Panc1 (cell line): ENCODE results near the gene KCTD15. TPM values are rescaled to one million over a fixed set of nuclear protein-coding genes. Genes with fewer than 3 reads are reported as not detected.
"Not testable (repeated sequence)": the region's sequence is repeated elsewhere in the genome, so short reads cannot be mapped to it uniquely, and the experiment has no call there.

ENCODE experiments used
- ATAC-seq: fragments of 200-7000 bp; cut with Tn5 transposase; 2 replicates; pipeline ENCODE4 v1.9.1; 2020; ENCODE audit warnings: mild to moderate bottlenecking, moderate library complexity
- BruUV-seq: library from RNA; stranded (reverse); fragments of 400-500 nt; replicated peaks from 2 replicates; lab custom pipeline; 2021; lab: Mats Ljungman, UMichigan
- CTCF ChIA-PET: fragments of 300-600 bp; sonication (Branson Sonifier 250); formaldehyde crosslinking; loops from one replicate; lab custom pipeline; 2022; ENCODE audit warnings: antibody characterized with exemption; lab: Charles Lee
- POLR2A ChIA-PET: fragments of 300-600 bp; sonication (Branson Sonifier 250); formaldehyde crosslinking; loops from one replicate; lab custom pipeline; 2022; ENCODE audit warnings: antibody characterized with exemption; lab: Charles Lee
- DNase-seq: peaks from one replicate; pipeline ENCODE4 v3.0.0-alpha.2; 2010; ENCODE audit warnings: low read depth, low spot score
- H3K27ac ChIP-seq: 2 replicates; pipeline ENCODE4 v1.5.1; 2011; ENCODE audit warnings: mild to moderate bottlenecking, low read length, inconsistent platforms
- H3K27me3 ChIP-seq: fragments of 200-500 bp; sonication (Bioruptor generic); 2 replicates; pipeline ENCODE4 v1.6.0; 2014; ENCODE audit warnings: low read length, inconsistent platforms; ENCODE audit not compliant: control insufficient read depth, insufficient read depth
- H3K36me3 ChIP-seq: fragments of 200-500 bp; sonication (Bioruptor generic); 2 replicates; pipeline ENCODE4 v1.5.1; 2014; ENCODE audit warnings: inconsistent platforms, mild to moderate bottlenecking, low read length, moderate library complexity; ENCODE audit not compliant: control insufficient read depth, insufficient read depth
- H3K4me1 ChIP-seq: 2 replicates; pipeline ENCODE4 v1.5.1; 2011; ENCODE audit warnings: inconsistent platforms, mild to moderate bottlenecking, low read length, moderate library complexity; ENCODE audit not compliant: control insufficient read depth, insufficient read depth
- H3K4me3 ChIP-seq, 2 experiments: 2 replicates each; pipeline ENCODE4 v1.5.1; 2011 to 2012; ENCODE audit warnings: low read depth in 2 of 2, low read length in 2 of 2, mild to moderate bottlenecking in 2 of 2, inconsistent platforms in 1 of 2, moderate library complexity in 1 of 2
- H3K9me3 ChIP-seq: fragments of 200-500 bp; sonication (Bioruptor generic); 2 replicates; pipeline ENCODE4 v1.5.1; 2014; ENCODE audit warnings: low read depth, mild to moderate bottlenecking, inconsistent platforms, low read length, moderate library complexity; ENCODE audit not compliant: control insufficient read depth, insufficient read depth
- CTCF ChIP-seq: fragments of 450-650 bp; IDR thresholded peaks from 2 replicates; pipeline ENCODE4 v1.5.1; 2017; ENCODE audit warnings: mild to moderate bottlenecking
- POLR2AphosphoS5 ChIP-seq: IDR thresholded peaks from 2 replicates; pipeline ENCODE4 v1.6.1; 2012; ENCODE audit warnings: mild to moderate bottlenecking, low read depth, low read length, moderate library complexity
- REST ChIP-seq, 2 experiments: IDR thresholded peaks; 2 replicates each; pipeline ENCODE4 v1.6.1; 2011 to 2012; ENCODE audit warnings: low read depth in 2 of 2, control low read depth in 1 of 2, low read length in 1 of 2, mild to moderate bottlenecking in 1 of 2, moderate library complexity in 1 of 2; ENCODE audit not compliant: insufficient read depth in 1 of 2
- SIN3A ChIP-seq: IDR thresholded peaks from 2 replicates; pipeline ENCODE4 v1.6.1; 2012; ENCODE audit warnings: low read depth, mild to moderate bottlenecking, low read length, moderate library complexity, borderline replicate concordance; ENCODE audit not compliant: insufficient read depth
- TCF7L2 ChIP-seq: IDR thresholded peaks from 2 replicates; pipeline ENCODE4 v1.6.1; 2011; ENCODE audit warnings: mild to moderate bottlenecking, low read depth, low read length, inconsistent platforms
- in situ Hi-C: cut with HindIII; loops from 2 replicates; pipeline ENCODE4 v1.10.0; 2016; ENCODE audit warnings: low sequenced_read_pairs, low pct_unique_long_range_greater_than_20kb
- intact Hi-C: fragments of 100-400 bp; cut with micrococcal nuclease; formaldehyde crosslinking; loops from one replicate; pipeline ENCODE4 v1.10.0; 2022; ENCODE audit not compliant: unreplicated experiment
- total RNA-seq: library from RNA; stranded (reverse); gene quantifications from one replicate; pipeline ENCODE4 v1.2.1, GENCODE V29; 2021; ENCODE audit not compliant: unreplicated experiment

KCTD15 gene
- total RNA-seq, 1 experiment from 2014 or later = 27.8 TPM

GRCh38 chr19:33818411-33818810, 21.7 kb downstream of the KCTD15 start:
- CTCF ChIA-PET = interaction anchor here (0.6 kb wide), 1 partner anchor 19 kb away, joined by 5 read pairs; no protein-coding TSS in a partner anchor
- TF ChIP-seq REST (IDR thresholded peaks at IDR 0.05; ENCODE audit: insufficient read depth in 1 of 2, low read depth in 2 of 2, low read length in 1 of 2) (no peak), POLR2AphosphoS5 (no peak), SIN3A (no peak), TCF7L2 (no peak), CTCF (no peak)
- peaks cover 3% of the 10 kb centered on the region; the same call in 1 of the 2 replicates for H3K4me1 ChIP-seq

GRCh38 chr19:33819078-33819477, 22.4 kb downstream of the KCTD15 start:
- H3K27ac ChIP-seq, BruUV-seq, H3K4me1 ChIP-seq, in situ Hi-C loops, POLR2A ChIA-PET, intact Hi-C loops, H3K36me3 ChIP-seq, DNase-seq, H3K9me3 ChIP-seq, CTCF ChIA-PET, ATAC-seq, H3K4me3 ChIP-seq, H3K27me3 ChIP-seq: not testable (repeated sequence)

More at GRCh38 chr19:33818411-33818810, 21.7 kb downstream of the KCTD15 start:
- POLR2A ChIA-PET = no interaction called here
- Histone ChIP-seq H3K36me3 (no peaks in the 10 kb centered on the region), H3K27me3 (no peaks in the 10 kb centered on the region), H3K9me3 (no peaks in the 10 kb centered on the region), H3K27ac (no peak overlapping the region), H3K4me3 (no peak overlapping the region)
- intact Hi-C loops (no loop called here), in situ Hi-C loops (no loop called here)
- ATAC-seq (no peak), DNase-seq (no peak)
- BruUV-seq = no TSS peak

GRCh38 chr19:33819506-33819879, 22.8 kb downstream of the KCTD15 start:
- DNase-seq (no peak), ATAC-seq (no peak)
- Histone ChIP-seq H3K36me3 (no peaks in the 10 kb centered on the region), H3K27ac (0 out of 2 replicates have a peak overlapping the region, but pooled peaks have one; percentile 18), H3K27me3 (no peaks in the 10 kb centered on the region), H3K4me3 (peak overlapping the region; percentile 24 to 53), H3K4me1 (peaks cover 3% of the 10 kb centered on the region; the same call in 1 of the 2 replicates), H3K9me3 (no peaks in the 10 kb centered on the region)
- TF ChIP-seq SIN3A (no peak), TCF7L2 (no peak), REST (IDR thresholded peaks at IDR 0.05; ENCODE audit: insufficient read depth in 1 of 2, low read depth in 2 of 2, low read length in 1 of 2) (no peak), POLR2AphosphoS5 (no peak), CTCF (no peak)
- POLR2A ChIA-PET = no interaction called here
- in situ Hi-C loops = no loop called here
- CTCF ChIA-PET = no interaction called here
- intact Hi-C loops = no loop called here
- no TSS peak for BruUV-seq
